BE2C (cell line): ENCODE measurements around the gene APBA1.

Experiments
- DNase-seq: peaks from one replicate; pipeline ENCODE4 v3.0.0-alpha.2; 2020
- H3K27me3 ChIP-seq: fragments of 250-450 bp; sonication (Bioruptor Pico); 2 replicates; pipeline ENCODE4 v1.5.1; 2020; ENCODE audit warnings: mild to moderate bottlenecking
- H3K36me3 ChIP-seq: fragments of 250-450 bp; sonication (Bioruptor Pico); 2 replicates; pipeline ENCODE4 v1.5.1; 2020; ENCODE audit warnings: mild to moderate bottlenecking
- H3K4me1 ChIP-seq: fragments of 250-450 bp; sonication (Bioruptor Pico); 2 replicates; pipeline ENCODE4 v1.5.1; 2020
- H3K4me3 ChIP-seq: 2 replicates; pipeline ENCODE4 v1.5.1; 2011; ENCODE audit warnings: low read depth, low read length
- H3K9me3 ChIP-seq: fragments of 250-450 bp; sonication (Bioruptor Pico); 2 replicates; pipeline ENCODE4 v1.5.1; 2020
- TF ChIP-seq, protein P1 (sequence below): IDR thresholded peaks from 2 replicates; pipeline ENCODE4 v1.5.1; 2012; ENCODE audit warnings: mild to moderate bottlenecking, low read depth, low read length

APBA1 gene

DNA sequence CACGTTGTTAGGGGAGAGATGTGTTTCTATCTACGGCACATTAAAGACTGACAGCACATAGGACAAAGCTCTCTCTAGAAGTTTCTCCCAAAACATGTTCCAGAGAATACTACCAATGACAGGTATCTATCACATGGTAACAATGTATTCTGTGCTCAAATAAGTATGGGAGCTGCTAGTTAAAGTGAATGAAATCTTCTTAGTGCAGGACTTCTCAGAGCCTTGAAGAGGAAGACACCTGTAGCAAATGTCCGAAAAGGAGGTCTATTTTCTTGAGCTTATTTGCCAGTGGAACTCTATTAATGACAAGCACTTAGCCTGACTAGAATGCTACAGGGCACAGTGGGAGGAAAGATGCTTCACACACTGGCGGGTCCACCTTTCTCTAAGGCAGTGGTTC lies 209.8 kb downstream of the APBA1 start:
- H3K9me3 ChIP-seq: no peaks in the 10 kb centered on the region

DNA sequence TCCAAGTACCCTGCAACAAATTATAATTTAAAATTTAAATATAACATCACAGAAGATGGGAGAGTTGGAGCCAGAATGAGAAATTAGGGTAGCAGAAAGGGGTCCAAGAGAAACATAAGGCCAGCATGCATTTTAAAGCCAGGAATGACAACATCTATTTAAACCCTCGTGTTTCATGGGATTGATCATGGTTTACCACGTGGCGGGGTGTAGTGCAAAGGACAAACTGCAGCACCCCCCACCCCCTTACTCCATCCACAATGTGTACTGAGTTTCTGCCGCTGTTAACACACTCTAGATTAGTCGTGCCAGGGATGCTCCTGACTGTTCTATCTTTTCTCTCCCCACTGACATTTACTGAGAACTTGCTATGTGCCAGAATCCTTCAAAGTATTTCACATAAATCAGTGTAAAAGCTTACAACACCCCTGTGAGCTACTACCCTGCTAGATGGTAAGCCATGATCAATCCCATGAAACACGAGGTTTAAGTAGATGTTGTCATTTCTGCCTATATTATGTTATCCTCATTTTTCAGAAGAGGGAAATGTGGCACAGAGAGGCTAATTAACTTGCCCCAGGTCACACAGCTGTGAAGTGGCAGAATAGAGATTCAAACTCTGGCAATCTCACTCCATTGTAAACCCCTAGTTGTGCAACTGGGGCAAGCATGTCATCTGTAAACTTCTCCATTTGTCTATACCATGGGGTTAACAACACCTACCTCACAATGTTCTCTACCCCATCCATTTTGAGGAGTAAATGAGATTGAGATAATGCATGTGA lies 210.9 kb downstream of the APBA1 start:
- H3K27me3 ChIP-seq: no peaks in the 10 kb centered on the region
- H3K4me1 ChIP-seq: peaks cover 7% of the 10 kb centered on the region
- H3K9me3 ChIP-seq: no peaks in the 10 kb centered on the region
- peaks cover 16% of the 10 kb centered on the region for H3K36me3 ChIP-seq
- DNase-seq: no peak
- no peak overlapping the region for H3K4me3 ChIP-seq
- TF ChIP-seq, protein P1, sequence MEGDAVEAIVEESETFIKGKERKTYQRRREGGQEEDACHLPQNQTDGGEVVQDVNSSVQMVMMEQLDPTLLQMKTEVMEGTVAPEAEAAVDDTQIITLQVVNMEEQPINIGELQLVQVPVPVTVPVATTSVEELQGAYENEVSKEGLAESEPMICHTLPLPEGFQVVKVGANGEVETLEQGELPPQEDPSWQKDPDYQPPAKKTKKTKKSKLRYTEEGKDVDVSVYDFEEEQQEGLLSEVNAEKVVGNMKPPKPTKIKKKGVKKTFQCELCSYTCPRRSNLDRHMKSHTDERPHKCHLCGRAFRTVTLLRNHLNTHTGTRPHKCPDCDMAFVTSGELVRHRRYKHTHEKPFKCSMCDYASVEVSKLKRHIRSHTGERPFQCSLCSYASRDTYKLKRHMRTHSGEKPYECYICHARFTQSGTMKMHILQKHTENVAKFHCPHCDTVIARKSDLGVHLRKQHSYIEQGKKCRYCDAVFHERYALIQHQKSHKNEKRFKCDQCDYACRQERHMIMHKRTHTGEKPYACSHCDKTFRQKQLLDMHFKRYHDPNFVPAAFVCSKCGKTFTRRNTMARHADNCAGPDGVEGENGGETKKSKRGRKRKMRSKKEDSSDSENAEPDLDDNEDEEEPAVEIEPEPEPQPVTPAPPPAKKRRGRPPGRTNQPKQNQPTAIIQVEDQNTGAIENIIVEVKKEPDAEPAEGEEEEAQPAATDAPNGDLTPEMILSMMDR: no peak

More for the DNA sequence above, 209.8 kb downstream of the APBA1 start:
- no peak for DNase-seq
- Histone ChIP-seq H3K27me3 (no peaks in the 10 kb centered on the region), H3K36me3 (peaks cover 27% of the 10 kb centered on the region), H3K4me1 (peaks cover 7% of the 10 kb centered on the region), H3K4me3 (no peak overlapping the region)
- TF ChIP-seq, protein P1: no peak

DNA sequence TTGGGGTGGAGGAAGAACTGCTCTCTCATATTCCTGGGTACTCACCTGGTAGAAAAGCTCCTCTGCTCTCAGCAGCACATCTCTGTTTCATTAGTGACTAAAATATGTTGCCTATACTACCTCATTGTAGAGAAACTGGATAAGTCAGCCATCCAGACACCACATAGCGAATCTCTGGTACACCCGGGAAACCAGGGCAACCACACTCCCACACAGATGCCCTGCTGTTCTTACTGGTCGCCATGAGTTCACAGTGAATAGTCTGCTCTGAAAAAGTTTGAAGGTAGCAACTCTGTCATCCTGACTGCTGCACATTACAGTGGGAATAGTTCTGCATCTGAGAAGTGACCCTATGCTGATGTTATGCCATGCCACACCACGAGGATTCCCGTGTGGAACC lies 212.2 kb downstream of the APBA1 start:
- H3K4me3 ChIP-seq: no peak overlapping the region
- no peaks in the 10 kb centered on the region for H3K27me3 ChIP-seq
- no peak for DNase-seq
- H3K4me1 ChIP-seq: peaks cover 7% of the 10 kb centered on the region
- no peaks in the 10 kb centered on the region for H3K9me3 ChIP-seq
- H3K36me3 ChIP-seq: peaks cover 22% of the 10 kb centered on the region
- TF ChIP-seq, protein P1: no peak

DNA sequence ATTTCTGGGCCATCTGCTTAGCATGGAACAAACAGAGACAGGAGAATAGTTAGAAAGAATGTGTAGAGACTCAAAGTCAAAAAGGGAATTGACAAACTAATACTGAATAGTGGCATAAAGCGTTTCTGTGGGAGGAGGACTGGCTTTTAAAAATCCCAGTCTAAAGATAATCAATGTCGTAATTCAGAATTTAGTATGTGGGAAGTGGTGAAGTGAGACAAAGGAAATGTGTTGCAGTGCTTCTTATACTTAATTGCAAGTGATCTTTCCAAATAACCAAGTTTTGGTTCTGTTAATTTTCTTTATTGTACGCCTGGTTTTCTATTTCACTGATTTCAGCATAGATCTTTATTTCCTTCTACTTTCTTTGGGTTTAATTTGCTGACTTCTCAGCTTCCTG lies 214.0 kb downstream of the APBA1 start:
- no peaks in the 10 kb centered on the region for H3K4me1 ChIP-seq
- H3K27me3 ChIP-seq: no peaks in the 10 kb centered on the region
- H3K9me3 ChIP-seq: no peaks in the 10 kb centered on the region
- no peak for DNase-seq
- peaks cover 29% of the 10 kb centered on the region for H3K36me3 ChIP-seq
- TF ChIP-seq, protein P1: no peak
- H3K4me3 ChIP-seq: no peak overlapping the region

DNA sequence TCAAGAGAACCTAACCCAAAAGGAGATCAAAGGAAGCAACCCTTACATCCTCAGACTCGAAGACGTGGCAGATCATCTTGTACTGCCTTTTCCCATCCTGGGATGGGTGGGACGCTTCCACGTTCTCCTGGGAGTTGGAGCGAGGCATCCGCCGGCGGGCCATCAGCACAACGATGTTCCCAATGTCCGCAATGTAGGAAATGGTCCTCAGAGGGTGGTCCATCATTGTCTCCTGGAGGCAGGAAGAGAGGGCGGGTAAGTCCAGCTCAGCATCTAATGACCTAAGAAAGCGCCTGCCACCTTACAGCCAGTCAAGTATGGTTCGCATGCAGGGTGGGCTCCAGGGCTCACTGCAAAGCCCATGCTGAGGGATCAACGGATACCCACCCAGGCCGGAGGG lies 216.0 kb downstream of the APBA1 start:
- H3K9me3 ChIP-seq: no peaks in the 10 kb centered on the region
- TF ChIP-seq, protein P1: no peak

DNA sequence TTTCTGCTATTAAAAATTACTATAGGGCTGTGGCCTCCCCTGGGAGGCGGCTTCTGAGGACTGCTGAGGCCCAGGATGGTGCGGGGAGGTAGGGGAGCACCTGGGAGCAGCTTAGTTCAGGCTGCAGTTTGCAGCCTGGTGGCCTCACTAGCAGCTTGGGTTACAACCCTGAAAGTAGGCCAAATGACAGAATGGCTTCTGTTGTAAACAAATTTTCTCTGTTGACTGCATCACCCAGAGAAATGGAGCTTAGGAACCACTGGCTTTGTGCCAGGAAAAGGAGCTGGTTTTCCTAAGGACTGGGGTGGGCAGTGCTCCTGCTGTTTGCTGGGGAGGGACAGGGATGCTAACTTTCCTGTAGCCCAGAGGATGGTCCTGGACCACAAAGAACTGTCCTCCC lies 216.9 kb downstream of the APBA1 start:
- Histone ChIP-seq H3K27me3 (no peaks in the 10 kb centered on the region), H3K36me3 (peaks cover 34% of the 10 kb centered on the region), H3K4me1 (no peaks in the 10 kb centered on the region), H3K9me3 (no peaks in the 10 kb centered on the region), H3K4me3 (no peak overlapping the region)
- TF ChIP-seq, protein P1: no peak
- DNase-seq: no peak

More for the DNA sequence above, 216.0 kb downstream of the APBA1 start:
- no peaks in the 10 kb centered on the region for H3K27me3 ChIP-seq
- H3K4me1 ChIP-seq: no peaks in the 10 kb centered on the region
- no peak for DNase-seq
- H3K4me3 ChIP-seq: no peak overlapping the region
- H3K36me3 ChIP-seq: peaks cover 31% of the 10 kb centered on the region
